DMS153 treated with DMSO at 0.1 percent for 48 hours (cell line): ENCODE measurements around the gene DNMT3A.

Experiments used
- DNase-seq: peaks from one replicate; lab custom pipeline; 2025; ENCODE audit not compliant: unreplicated experiment; lab: John Stamatoyannopoulos, UW

DNMT3A gene

DNA sequence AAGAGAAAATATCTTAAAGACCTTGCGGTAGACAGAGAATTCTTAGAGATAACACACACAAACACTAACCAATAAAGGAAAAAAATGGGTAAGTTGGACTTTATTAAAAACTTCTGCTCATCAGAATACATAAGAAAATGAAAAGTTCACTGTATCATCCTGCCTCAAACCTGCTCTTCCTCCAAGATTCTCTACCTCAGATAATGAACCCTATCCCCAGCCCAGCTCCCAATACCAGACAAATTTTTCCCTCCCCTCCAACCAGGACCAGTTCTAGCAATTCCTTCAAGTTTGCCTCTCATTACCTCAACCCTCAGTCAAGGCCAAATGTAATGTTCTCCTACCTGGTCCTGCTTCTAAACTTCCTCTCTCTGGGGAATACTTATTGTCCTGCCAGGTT is 79.4 kb downstream of the DNMT3A start:
- no peak for DNase-seq

DNA sequence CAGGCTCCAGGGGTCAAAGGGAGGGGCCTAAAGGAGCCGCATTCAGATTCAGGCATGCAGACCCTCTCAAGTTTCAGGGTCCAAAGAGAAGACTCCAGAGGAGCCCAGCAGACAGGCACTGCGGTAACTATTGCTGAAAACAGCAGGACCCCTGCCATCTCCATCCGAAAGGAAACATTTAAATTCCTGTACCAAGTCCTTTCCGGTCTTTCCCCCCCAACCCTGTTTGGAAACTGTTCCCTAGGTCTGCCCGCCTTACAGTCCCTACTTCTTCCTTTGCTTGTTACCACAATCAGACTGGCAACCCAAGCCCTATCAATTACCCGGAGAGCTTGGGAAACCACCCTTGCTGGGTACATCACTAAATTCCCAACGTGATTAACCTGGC is 82.0 kb downstream of the DNMT3A start:
- no peak for DNase-seq

DNA sequence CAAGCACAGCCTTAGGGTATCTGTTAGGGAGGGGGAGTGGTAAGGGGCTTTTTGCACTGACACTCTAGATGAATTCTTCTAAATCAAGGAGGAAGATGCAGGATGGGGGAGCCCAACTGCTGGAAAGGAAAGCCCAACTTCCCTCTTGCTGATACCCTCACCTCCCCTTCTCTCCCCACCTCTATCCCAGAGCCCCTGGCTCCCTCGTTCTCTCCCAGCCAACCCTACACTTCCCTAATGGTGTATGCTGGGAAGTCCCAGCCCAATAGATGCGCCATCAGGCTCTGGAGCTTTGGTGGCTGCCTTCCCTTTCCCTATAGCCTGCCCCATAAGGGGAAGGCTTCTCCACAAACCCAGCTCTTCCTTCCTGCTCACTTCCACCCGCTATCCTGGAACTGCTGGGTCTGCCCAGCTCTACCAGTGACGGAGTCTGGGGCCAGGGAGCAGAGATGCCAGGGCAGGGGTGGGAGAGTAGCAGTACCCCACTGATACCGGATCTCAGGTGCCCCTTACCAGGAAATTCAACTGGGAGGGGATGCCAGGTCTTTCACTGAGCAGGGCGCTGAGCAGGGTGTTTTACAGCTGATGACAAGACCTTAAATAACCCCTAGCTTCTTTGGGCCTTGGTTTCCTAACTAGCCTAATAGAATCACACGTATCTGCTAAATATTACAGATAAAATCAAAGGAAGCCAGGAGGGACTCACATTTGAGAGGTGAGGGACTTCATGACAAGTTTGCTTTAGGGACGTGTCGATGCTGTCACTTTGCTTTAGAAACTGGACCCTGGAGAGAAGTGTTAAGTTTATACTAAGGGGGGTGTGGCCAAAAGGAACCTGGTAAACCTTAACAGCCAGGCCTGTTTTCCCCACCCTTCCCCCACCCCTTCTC is 82.6 kb downstream of the DNMT3A start:
- DNase-seq: no peak

DNA sequence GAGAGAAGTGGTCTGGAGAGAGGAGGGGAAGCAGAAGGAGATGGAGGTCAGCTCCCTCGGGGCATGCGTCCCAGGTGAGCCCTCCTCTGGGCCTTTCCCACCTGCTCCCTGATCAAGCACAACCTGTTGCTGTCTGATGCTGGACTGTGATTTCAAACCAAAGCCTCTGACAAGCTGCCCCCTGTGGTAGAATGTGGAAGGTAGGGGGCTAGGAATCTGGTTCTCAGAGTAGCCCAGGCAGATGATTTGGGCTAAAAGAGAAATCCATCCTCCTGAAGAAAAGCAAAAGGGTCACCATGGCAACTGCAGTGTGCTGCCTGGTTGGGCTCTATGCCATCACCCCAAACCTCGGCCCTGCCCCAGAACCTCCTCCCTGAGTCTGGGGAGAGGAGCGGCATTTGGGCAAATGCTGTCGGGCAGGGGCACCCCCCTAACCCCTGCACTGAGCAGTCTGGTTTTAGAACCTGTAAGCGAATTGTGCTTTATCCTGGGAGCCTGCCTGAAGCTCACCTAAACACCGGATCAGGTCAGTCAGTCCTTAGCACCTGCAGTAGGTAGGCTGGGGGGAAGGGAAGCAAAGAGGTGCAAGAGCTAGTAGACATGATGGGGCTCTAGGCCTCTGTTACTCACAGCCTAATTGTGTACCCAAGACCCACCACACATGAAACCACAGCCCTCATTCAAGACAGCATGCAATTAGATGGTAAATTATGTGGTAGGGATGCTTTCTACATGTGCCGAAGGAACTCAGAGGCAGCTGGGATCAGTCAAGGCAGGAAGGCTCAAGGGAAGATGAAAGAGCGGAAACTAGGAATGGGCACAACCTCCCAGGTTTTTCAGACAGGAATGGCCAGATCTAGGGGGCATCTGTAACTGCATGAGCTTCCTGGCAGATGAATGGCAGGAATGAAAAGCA is 83.5 kb downstream of the DNMT3A start:
- DNase-seq: peak; percentile 1

DNA sequence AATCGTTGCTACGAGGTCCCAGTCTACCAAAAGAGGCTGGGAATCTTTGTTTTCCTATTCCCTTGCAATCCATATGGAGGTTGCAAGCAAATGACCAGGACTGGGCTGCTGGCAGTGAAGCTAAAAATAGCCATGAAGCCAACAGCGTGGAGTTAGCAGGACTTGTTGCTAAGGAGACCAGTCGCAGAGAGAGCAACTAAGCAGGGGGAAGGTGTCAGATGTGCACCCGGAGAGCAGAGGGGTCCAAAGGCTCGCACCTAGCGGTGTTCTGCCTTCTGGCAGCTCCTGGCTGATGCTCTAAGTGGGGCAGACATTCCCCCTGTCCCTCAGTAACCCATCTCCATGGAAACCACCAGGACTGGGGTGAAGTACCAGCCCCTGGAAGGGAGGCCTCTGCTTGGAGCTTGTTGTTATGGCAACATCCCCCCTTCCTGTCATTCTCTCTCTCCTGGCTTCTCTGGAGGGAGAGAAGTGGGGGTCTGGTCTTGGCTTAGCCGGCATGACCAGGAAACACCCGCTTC is 84.6 kb downstream of the DNMT3A start:
- peak; percentile 25 for DNase-seq

DNA sequence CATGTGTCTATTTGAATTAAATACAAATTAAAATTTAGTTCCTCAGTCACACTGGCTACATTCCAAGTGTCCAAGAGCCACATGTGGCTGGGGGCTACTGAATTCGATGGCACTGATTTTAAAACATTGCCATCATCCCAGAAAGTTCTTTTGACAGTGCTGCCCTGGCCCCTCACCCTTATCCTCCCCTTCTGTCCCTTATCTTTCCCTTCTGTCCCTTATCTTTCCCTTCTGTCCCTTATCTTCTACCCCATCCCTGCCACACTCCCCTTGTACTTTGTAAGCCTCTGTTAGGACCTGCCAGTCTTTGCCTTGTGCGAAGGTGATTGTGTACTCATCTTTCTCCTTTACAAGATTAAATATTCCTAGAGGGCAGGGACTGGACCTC is 85.2 kb downstream of the DNMT3A start:
- DNase-seq: no peak

DNA sequence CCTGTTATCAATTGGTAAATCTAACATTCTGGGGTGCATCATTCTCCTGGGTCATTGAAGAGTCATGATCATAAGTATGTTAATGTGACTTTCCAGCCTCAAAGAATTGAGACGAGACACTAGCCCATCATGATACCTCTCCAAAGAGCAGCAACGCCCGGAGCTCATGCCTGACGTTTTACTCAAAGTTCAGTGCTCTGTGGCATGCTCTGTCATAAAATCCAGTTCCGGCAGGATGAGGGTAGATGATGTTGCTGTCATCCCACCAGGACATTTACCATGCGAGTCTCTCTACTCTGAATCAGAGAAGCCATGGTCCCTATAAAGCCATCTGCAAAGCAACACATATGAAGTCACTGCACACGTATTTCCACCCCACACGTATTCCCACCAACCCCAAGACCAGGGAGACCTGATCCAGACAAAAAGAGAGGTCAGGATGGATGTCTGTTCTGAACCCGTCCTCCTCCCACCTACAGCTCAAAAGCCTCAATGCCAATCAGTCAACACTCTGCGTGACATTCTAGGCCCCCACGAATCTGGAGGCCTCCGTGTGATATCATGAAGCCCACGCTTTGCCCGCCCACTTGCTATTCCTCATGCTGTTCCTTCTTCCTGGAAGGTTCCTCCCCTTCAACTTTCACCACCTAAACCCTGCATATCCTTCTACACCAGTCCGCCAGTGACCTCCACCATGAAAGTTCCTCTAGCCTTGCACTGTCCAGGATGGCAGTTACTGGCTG is 85.8 kb downstream of the DNMT3A start:
- DNase-seq: no peak

DNA sequence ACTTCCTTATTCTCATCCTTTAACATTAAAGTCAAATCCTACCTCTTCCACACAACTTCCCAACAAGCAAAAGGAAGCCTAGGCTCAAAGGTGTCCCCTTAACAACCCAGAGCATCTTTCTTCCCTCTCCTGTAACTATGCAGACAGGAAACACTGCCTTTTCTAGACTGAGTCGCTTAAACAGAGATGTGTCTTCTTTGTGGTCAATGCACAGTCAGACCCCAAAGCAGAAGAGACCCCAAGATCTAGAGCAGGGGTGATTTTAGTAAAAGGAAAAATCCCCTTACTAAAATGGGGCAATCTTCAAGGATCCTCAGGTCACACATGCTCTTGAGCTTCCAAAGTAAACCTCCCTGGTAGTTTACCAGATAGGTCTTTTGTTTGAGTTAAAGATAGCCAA is 86.8 kb downstream of the DNMT3A start:
- no peak for DNase-seq

DNA sequence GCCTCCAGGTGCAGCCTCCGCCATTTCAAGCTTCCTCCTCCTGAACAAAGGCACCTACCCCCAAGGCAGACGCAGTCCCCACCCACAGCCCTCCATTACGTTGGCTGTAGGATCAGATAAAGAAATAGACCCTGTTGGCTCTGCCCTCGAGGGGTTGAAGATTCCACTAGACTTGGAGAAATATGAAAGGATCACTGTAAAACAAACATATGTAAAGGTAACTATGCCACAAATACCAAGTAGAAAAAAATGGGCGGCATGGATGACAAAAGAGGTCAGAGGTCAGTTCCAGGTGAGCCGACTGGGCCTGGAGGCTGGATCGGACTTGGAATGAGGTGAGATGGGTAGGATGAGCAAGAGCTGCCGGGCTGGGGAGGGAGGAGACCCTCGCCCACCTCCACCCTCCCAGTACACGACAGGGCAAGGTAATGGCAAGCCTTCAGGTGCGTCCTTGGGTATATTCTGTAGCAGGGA is 88.5 kb downstream of the DNMT3A start:
- DNase-seq: no peak

DNA sequence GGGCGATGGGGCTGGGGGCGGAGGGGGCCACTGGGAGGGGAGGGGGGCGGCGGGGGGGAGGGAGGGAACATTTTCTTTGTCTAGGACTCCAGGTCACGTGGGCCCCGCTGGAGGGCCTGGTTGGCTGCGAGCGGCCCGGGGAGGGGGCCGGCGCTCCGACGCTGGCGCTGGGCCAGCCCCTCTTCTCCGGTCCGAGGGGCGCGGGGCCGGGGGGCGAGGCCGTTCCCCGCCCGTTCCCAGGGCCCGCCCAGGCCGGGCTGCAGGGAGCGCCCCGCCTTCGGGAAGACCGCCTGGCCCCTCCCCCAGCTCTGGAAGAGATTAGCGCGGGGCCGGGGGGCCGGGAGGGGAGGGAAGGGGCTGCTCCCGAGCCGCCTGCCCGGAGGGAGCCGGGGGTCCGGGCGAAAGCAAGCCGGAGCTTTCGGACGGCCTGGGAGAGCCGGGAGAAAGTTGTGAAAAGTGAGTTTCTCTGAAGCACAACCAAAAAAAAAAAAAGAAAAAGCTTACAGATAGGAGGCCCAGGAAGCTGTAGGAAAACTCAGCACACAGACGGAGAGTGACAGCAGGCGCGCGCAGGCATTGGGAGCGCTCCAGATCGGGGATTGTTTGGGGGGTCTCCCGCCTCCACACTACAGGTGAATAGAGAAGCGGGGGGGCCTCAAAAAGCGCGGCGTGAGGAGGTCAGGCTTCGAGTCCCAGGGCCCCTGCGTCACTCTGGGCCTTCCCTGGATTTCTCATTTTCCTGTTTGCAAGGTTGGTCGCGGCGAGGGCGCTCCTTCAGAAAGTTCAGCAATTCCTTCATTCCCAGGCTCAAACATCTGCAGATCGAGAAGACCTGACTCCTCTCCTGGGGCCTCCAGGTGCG is 89.2 kb downstream of the DNMT3A start:
- peak; percentile 42 for DNase-seq

DNA sequence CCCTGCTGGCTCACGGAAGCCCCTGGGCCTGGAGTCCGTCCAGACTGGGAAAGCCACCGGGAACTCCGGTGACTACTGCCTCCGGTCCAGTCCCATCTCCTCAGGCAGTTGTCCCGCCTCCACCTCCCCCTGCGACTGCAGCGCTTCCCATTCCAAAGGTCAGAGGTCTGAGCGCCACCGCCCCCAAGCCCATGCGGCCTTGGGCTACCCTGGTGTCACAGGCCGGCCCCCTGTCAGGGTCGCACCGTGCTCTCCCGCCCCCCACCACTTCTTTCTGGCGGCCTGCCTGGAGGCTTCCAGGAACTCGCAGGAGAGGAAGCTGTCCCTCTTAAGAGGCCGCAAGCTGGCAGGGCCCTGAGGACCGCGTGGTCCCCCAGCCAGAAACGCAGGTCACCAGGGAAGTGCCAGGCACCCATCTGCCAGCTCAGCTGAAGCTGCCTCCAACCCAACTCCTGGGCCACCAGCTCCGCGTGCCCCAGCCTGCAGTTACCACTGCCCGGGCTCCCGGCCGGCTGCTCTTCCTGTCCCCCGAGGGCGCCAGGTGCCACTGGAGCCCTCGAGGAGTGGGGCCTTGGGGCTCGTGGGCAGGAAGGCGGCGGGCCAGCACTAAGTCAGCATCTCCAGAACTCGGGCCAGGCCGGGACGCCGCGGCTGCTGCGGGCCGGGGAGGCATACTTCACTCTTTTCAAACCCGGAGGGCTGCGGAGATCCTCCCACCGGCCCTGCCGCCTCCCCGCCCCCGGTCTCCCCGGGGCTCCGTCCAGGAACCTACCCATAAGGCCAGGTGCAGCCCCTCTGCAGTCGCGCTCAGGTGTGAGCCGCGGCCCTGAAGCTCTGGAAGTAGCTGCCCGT is 90.1 kb downstream of the DNMT3A start:
- peak; percentile 8 for DNase-seq

DNA sequence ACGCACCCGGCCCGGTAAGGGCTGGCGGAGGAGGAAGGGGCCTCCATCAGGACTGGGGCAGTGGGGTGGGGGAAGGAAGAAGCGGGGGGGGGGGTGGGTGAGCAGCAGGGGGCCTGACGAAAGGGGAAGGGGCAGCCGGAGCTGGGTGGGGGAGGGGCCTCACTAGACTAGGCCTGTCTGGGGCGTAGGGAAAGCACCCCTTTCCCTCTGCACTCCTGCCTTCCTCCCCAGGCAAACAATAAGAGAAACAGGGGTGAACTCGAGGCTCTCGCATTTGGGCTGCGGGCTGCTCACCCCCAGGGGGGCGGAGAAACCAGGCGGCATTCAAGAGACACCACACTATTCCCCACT is 90.7 kb downstream of the DNMT3A start:
- DNase-seq: no peak

DNA sequence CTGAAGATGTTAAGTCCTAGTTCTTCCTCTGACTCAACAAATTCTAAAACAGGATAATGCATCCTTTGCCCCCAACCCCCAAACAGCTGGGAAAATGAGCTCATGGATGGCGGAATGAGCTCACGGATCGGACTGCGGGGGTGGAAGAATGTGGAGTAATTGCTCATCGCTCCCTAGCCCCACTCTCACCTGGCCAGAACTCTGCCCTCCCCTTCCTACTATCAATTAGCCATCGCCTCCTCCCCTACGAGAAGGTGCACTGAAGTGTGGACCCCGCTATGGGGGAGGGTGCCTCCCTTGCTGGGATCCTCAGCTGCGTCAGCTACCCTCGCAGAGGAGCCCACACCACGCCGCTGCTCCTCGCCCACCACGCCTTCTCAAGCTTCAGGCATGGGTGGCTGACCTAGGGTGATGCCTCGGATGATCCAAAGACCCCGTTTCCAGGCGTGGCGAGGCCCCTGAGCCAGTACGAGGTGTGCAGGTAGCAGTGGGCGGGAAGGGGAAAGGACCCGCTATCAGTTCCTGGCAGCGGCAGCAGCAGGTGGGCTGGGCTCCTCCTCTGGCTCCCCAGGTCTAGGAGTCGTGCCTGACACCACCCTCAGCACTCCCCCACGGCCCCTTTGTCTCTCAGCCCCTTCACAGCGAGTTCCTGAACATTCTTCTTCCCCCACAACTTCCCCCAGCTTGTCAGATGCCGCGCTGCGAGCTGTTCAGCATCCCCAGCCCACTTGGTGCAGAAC is 91.2 kb downstream of the DNMT3A start:
- no peak for DNase-seq

DNA sequence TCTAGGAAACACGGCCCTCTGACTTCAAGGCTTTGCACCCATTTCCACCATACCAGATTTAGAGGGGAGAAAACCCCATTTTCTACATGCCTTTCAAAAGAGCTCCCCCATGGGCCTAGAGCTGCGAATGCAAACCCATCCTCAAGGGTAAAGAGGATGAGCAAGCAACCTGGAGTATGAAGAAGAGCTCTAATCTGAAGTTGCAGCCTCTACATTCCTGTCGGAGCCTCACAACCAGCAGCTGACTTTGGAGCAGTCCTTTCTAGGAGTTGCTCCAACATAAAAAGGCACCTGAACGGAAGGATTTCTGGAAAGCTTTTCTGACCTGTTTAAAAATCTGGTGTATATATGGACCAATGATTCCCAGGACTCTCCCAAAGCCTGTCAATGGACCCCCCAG is 91.9 kb downstream of the DNMT3A start:
- DNase-seq: no peak

DNA sequence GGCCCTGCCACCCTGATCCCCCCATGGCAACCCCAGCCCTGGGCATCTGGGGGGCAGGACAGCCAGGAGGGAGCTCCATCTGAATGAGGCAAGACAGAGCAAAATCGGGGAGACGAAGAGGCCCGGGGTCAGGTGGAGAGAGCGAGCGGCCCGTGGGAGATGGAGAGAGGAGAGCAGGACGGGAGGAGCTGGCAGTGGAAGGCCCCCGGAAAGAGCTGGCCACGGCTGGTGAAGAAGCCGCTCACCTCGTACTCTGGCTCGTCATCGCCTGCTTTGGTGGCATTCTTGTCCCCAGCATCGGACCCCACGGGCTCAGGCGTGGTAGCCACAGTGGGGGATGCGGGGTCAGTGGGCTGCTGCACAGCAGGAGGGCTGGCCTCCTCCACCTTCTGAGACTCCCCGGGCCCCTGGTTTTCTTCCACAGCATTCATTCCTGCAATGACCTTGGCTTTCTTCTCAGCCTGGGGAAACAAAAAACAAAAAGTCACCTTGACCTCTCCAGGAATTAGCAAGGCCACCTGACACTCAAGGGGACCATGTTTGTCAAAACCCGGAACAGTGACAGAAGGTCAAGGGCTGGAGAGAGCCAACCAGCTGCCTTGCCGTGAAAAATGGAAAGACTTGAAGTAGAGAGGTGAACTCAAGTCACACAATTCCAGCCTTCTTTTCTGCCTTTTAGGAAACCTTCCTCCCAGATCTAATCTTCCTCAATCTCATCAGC is 93.8 kb downstream of the DNMT3A start:
- DNase-seq: no peak

DNA sequence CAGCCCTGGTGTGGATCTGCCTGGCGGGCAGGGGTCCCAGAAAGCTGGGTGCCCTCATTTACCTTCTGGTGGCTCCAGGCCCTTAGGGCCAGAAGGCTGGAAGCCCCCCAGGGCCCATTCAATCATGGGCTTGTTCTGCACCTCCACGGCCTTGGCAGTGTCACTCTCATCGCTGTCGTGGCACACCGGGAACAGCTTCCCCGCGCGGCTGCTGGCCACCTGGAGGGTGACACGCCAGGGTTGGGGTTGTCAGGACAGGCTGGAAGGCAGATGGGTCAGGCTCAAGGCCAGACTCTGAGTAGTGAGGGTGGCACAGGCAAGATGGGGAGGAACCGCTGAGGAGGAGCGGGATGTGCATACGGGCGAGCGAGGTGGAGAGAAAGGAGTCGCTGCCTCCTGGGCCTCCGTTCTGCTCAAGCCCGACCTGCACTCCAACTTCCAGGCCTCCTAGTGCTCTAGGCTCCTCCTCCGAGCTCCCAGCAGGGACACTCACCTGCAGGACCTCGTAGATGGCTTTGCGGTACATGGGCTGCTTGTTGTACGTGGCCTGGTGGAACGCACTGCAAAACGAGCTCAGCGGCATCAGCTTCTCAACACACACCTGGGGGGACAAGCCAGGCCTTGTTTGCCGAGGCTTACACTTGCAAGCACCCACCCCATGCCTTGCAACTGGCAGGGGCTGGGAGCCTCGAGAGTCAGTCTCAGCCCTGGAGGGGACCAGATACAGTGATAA is 95.0 kb downstream of the DNMT3A start:
- no peak for DNase-seq

DNA sequence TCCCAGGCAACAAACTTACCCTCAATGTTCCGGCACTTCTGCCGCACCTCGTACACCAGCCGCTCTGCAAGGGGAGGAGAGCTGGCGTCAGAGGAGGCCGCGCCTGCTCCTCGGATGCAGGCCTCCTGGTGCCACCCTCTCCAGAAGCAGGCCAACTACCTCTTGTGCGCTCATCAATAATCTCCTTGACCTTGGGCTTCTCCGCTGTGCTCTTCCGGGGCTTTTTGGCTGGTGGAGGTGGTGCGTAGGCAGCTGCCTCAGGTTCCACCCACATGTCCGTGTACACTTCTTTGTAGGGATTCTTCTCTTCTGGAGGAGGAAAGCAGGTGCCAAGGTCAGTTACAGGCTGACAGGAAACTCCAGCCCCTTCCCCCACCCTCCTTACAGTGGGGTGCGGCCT is 95.7 kb downstream of the DNMT3A start:
- no peak for DNase-seq
